Omental fat pad (tissue), 4 donors: ENCODE results near the gene CRPPA. TPM values are rescaled to one million over a fixed set of nuclear protein-coding genes. Genes with fewer than 3 reads are reported as not detected.
"Not testable (repeated sequence)": the region's sequence is repeated elsewhere in the genome, so short reads cannot be mapped to it uniquely, and the experiment has no call there.

Source experiments
- ATAC-seq: fragments of 150-250 bp; one replicate; pipeline ENCODE4 v1.9.1; 2016; ENCODE audit warnings: mild to moderate bottlenecking, moderate library complexity; ENCODE audit not compliant: low FRiP score
- DNase-seq: peaks from one replicate; pipeline ENCODE4 v3.0.0-alpha.2; 2019; ENCODE audit warnings: low spot score
- CTCF ChIP-seq, 3 donors: fragments of 450-650 bp; IDR thresholded peaks; one replicate each; pipeline ENCODE4 v1.5.1; 2016 to 2017; ENCODE audit warnings: antibody characterized with exemption in 3 of 3, mild to moderate bottlenecking in 3 of 3, moderate library complexity in 2 of 3
- total RNA-seq, 4 donors: library from RNA; depleted of rRNA; stranded (reverse); fragments of >200 nt; gene quantifications; one replicate each; pipeline ENCODE4 v1.1.0, GENCODE V29; 2016

Gene CRPPA
- total RNA-seq, 4 donors from 2014 or later: 1.3 to 2.7 (median 2.0) TPM

GRCh38 chr7:16455591-16455990, 34.3 kb upstream of the CRPPA start:
- DNase-seq: no peak
- no peak for TF ChIP-seq CTCF (IDR thresholded peaks at IDR 0.05)
- ATAC-seq: no peak

GRCh38 chr7:16450366-16450765, 29.0 kb upstream of the CRPPA start:
- DNase-seq: no peak
- ATAC-seq: no peak
- no peak for TF ChIP-seq CTCF (IDR thresholded peaks at IDR 0.05)

DNA sequence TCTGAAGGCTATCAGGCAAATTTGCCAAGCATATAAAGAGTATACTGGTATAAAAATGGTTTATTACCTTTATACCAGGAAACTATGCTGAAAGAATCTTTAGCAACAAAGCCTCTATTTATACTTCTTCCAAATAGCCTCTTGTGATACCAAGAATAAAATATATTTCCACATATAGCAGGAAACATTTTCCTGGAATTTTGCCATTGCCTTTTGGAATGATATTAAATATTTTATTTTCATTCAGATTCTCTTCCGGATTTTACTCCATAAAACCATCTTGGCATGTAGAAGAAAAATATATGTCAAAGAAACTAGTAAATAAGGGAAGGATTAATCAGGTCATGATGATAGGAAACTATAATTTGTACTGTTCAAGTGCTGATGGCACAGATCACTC, 26.5 kb upstream of the CRPPA start:
- ATAC-seq (no peak), DNase-seq (no peak)
- TF ChIP-seq CTCF (IDR thresholded peaks at IDR 0.05): no peak

DNA sequence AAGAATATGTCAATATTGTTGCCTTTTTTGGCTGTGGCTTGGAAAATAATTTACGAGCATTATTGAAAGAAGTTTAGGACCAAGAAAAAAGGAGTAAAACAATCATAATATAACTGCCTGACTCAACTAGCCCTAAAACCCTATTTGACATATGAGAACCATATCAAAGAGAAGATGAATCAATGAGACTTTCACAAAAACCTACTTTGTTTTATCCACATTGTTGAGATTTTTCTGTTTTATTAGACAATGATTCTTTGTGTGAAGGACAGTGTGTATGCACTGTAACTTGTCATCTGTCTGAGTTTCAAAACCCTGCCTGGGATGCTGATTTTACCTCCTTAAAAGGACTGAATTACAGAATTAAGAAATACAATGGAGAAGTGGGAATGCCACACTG, 25.2 kb upstream of the CRPPA start:
- DNase-seq: no peak
- no peak for TF ChIP-seq CTCF (IDR thresholded peaks at IDR 0.05)
- ATAC-seq: no peak

DNA sequence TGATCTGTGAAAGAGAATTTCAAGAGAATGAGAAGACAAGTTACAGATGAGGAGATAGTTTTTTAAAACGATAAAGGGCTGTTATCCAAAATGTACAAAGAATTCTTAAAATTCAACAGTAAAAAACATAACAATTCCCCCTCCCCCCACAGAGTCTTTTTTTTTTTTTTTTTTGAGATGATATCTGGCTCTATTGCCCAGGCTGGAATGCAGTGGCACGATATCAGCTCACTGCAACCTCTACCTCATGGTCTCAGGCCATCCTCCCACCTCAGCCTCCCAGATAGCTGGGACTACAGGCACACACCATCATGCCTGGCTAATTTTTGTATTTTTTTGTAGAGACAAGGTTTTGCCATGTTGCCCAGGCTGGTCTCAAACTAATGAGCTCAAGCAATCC, 22.5 kb upstream of the CRPPA start:
- not testable (repeated sequence) for DNase-seq

DNA sequence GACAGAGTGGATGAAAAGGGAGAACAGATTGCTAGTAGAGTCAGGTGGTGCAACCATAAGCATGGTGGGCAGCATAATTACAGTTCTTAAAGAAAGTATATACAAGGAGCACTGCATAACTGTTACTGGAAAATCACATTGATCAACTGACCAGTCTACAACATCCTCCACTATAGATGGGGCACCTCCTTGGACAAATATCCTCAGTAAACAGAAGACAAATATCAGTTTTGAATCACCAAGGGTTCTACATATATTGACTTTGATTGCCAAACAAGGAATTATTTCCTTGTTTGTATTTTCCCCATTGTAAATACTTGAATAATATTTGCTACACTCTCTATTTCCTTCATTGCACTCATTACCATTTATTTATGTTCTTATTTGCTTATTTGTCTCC, 17.6 kb upstream of the CRPPA start:
- TF ChIP-seq CTCF (IDR thresholded peaks at IDR 0.05): no peak
- ATAC-seq (no peak), DNase-seq (no peak)

More for the DNA sequence above, 22.5 kb upstream of the CRPPA start:
- not testable (repeated sequence) for ATAC-seq

DNA sequence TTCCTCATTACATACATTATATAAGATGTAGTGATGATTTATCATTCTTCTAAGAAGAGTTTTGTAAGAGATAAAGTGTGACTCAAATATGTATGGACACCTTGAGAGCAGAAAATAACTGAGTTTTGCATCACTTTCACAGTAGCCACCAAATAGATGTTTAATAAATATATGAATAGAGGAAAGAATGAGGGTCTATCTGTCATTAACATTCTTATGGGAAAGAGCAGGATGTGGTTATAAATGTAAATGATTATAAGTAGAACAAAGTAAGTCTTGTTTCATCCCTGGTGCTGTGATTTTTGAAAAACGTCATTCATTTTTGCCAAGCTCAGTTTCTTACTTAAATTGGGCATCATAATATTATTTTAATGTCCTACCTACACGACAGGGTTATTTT, 15.0 kb upstream of the CRPPA start:
- TF ChIP-seq CTCF (IDR thresholded peaks at IDR 0.05): no peak
- DNase-seq: no peak
- ATAC-seq: no peak

DNA sequence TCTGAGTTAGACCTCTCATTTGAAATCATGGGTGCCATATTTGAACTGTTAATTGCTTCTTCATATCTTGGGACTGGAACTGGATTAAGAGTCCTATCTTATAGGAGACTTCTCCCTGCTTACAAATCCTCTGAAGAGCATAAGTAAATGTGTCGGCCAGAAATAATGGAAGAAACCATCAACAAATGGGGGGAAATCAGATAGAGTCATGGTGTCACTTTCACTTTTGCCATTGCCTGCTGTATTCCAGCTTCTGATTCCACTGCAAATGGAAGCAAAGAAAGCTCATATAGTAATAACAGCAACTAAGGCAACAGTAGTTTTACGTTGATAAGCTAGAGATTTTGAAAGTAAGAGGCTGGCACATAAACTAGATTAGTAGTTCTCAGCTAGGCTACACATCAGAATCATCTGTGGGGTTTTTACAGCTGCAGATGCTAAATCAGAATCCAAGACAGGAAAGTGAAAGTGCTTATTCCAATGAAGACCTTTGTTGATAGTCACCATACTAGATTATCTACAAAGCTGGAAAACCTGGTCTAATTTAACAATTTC, 12.3 kb upstream of the CRPPA start:
- no peak for DNase-seq
- no peak for TF ChIP-seq CTCF (IDR thresholded peaks at IDR 0.05)
- ATAC-seq: no peak
